DOHH2 (cell line): ENCODE results near the gene GAB2.

Source experiments
- H3F3A ChIP-seq: fragments of 200-600 bp; sonication (generic), shearing (Covaris generic); 2 replicates; pipeline ENCODE4 v1.6.0; 2016; ENCODE audit warnings: antibody characterized with exemption, mild to moderate bottlenecking; ENCODE audit not compliant: control insufficient read depth, insufficient read depth
- H3K27ac ChIP-seq: fragments of 200-600 bp; sonication (generic); 2 replicates; pipeline ENCODE4 v1.5.1; 2014; ENCODE audit warnings: low read depth, mild to moderate bottlenecking, low read length, moderate library complexity
- H3K27me3 ChIP-seq: fragments of 200-600 bp; sonication (generic); 2 replicates; pipeline ENCODE4 v1.6.1; 2014; ENCODE audit warnings: mild to moderate bottlenecking, low read length, mixed read lengths; ENCODE audit not compliant: control insufficient read depth
- H3K36me3 ChIP-seq: fragments of 200-600 bp; sonication (generic); 2 replicates; pipeline ENCODE4 v1.6.1; 2014; ENCODE audit warnings: mild to moderate bottlenecking, low read length, moderate library complexity, mixed read lengths; ENCODE audit not compliant: control insufficient read depth
- H3K4me1 ChIP-seq: fragments of 200-600 bp; sonication (generic); 2 replicates; pipeline ENCODE4 v1.6.1; 2014; ENCODE audit warnings: mild to moderate bottlenecking, low read length, mixed read lengths; ENCODE audit not compliant: control insufficient read depth
- H3K4me2 ChIP-seq: fragments of 200-600 bp; sonication (generic); 2 replicates; pipeline ENCODE4 v1.6.0; 2014; ENCODE audit warnings: mild to moderate bottlenecking, low read length, moderate library complexity
- H3K4me3 ChIP-seq: fragments of 200-600 bp; sonication (generic); 2 replicates; pipeline ENCODE4 v1.5.1; 2014; ENCODE audit warnings: mild to moderate bottlenecking, low read length, mixed read lengths
- H3K79me2 ChIP-seq: fragments of 200-600 bp; sonication (generic); 2 replicates; pipeline ENCODE4 v1.6.1; 2014; ENCODE audit warnings: mild to moderate bottlenecking, low read length, mixed read lengths; ENCODE audit not compliant: control insufficient read depth
- H3K9me2 ChIP-seq: fragments of 200-600 bp; sonication (generic); replicated peaks from 2 replicates; pipeline ENCODE4 v1.6.1; 2014; ENCODE audit warnings: mild to moderate bottlenecking, low read length, mixed read lengths; ENCODE audit not compliant: control insufficient read depth
- H3K9me3 ChIP-seq: fragments of 200-600 bp; sonication (generic); 2 replicates; pipeline ENCODE4 v1.6.1; 2014; ENCODE audit warnings: antibody characterized with exemption, low read length, mixed read lengths; ENCODE audit not compliant: control insufficient read depth, insufficient read depth
- H4K20me1 ChIP-seq: fragments of 200-600 bp; sonication (generic); 2 replicates; pipeline ENCODE4 v1.6.0; 2014; ENCODE audit warnings: low read depth, mild to moderate bottlenecking, antibody characterized with exemption, low read length, moderate library complexity; ENCODE audit not compliant: control insufficient read depth, insufficient read depth
- EZH2phosphoT487 ChIP-seq: fragments of 200-600 bp; sonication (generic); IDR thresholded peaks from 2 replicates; pipeline ENCODE4 v1.6.1; 2017; ENCODE audit warnings: borderline replicate concordance, mild to moderate bottlenecking, antibody characterized with exemption, low read length, moderate library complexity, mixed read lengths
- TF ChIP-seq, protein P1 (sequence below): fragments of 200-600 bp; sonication (generic); IDR thresholded peaks from one replicate; pipeline ENCODE4 v1.5.1; 2014; ENCODE audit warnings: antibody characterized with exemption, mild to moderate bottlenecking, low read depth, low read length; ENCODE audit not compliant: poor library complexity, severe bottlenecking

GAB2 gene

DNA sequence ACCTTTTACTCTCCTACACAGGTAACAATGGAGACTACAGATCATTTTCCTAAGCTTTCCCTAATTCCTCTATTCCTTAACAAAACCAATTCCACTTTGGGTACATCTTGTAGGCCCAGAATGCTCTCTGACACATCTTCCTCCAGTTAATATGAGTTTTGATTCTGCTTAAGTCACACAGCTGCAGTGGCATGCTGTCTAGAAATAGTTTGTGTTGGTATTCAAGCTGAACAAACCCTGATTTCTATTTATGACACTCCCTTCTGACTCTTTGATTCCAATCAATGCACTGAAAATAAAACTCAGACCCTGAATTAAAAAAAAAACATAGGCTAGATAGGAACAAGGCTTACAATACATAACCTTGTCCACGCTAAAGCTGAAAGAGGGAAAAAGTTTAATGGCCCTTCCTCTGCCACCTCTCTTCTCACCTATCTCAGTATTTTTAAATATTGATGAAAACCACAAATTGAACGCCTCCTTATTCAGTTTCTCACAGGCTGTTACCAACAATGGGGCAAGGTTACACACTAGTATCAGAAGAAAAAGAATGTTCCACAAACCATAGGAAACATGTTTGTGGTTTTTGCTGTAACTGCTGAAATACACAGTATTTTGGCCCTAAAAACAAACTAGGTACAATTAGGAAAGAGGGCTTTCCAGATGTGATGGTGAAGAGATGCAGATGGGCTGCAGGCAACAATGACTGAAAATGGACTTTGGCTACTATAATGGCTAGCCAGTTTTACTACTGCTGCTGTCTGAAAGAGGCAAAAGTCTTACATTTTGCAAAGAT lies 35.7 kb upstream of the GAB2 start:
- Histone ChIP-seq H3K27ac (no peak overlapping the region), H3K4me2 (no peak overlapping the region), H3F3A (no peaks in the 10 kb centered on the region)

DNA sequence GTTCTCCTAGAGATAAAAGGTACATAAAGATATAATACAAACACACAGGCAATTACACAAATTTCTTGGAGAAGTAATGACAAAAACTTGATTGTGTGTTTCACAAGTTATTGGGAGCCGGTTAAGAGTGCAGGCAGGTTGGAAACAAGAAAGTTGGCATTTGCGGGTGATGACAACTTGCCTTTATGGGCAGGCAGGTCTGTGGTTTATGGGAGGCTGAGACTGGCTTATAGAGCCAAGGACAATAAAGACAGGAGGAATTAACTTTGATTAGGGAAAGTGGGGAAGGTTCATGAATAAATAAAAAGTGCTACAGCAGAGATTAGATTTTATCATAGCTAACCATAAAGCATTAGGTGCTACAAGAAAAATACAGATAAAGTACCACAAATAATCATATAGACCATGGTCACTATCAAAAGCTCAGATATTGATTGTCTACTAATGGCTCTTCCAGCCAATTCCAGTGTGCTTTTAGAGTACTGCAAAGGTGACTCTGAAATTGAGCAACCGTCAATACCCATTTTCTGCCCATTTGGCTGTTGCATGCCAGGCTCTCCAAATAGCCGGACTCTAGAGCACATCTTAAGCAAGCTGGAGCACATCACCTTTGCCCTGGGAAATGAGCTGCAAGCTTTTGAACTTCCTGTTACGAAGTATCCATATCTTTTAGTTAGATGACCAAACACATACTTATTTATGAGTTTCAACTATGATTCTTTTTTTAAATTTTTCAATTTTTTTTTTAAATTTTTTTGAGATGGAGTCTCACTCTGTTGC lies 33.9 kb upstream of the GAB2 start:
- Histone ChIP-seq H3K36me3 (peaks cover under 1% of the 10 kb centered on the region; the same call in 1 of the 2 replicates), H3K4me2 (no peak overlapping the region), H3K27ac (no peak overlapping the region), H3K4me1 (no peaks in the 10 kb centered on the region), H3K79me2 (no peaks in the 10 kb centered on the region), H3K4me3 (no peak overlapping the region), H3F3A (no peaks in the 10 kb centered on the region), H3K27me3 (no peaks in the 10 kb centered on the region), H3K9me3 (no peaks in the 10 kb centered on the region), H3K9me2 (no peaks in the 10 kb centered on the region), H4K20me1 (no peaks in the 10 kb centered on the region)
- no peak for TF ChIP-seq EZH2phosphoT487
- TF ChIP-seq, protein P1, sequence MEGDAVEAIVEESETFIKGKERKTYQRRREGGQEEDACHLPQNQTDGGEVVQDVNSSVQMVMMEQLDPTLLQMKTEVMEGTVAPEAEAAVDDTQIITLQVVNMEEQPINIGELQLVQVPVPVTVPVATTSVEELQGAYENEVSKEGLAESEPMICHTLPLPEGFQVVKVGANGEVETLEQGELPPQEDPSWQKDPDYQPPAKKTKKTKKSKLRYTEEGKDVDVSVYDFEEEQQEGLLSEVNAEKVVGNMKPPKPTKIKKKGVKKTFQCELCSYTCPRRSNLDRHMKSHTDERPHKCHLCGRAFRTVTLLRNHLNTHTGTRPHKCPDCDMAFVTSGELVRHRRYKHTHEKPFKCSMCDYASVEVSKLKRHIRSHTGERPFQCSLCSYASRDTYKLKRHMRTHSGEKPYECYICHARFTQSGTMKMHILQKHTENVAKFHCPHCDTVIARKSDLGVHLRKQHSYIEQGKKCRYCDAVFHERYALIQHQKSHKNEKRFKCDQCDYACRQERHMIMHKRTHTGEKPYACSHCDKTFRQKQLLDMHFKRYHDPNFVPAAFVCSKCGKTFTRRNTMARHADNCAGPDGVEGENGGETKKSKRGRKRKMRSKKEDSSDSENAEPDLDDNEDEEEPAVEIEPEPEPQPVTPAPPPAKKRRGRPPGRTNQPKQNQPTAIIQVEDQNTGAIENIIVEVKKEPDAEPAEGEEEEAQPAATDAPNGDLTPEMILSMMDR = no peak

More for the DNA sequence above, 35.7 kb upstream of the GAB2 start:
- TF ChIP-seq, protein P1 = no peak
- TF ChIP-seq EZH2phosphoT487 = no peak
- Histone ChIP-seq H3K4me3 (no peak overlapping the region), H3K9me2 (no peaks in the 10 kb centered on the region), H3K27me3 (no peaks in the 10 kb centered on the region), H3K36me3 (peaks cover 14% of the 10 kb centered on the region; the same call in 1 of the 2 replicates), H3K79me2 (no peaks in the 10 kb centered on the region), H3K4me1 (no peaks in the 10 kb centered on the region), H4K20me1 (no peaks in the 10 kb centered on the region), H3K9me3 (no peaks in the 10 kb centered on the region)

DNA sequence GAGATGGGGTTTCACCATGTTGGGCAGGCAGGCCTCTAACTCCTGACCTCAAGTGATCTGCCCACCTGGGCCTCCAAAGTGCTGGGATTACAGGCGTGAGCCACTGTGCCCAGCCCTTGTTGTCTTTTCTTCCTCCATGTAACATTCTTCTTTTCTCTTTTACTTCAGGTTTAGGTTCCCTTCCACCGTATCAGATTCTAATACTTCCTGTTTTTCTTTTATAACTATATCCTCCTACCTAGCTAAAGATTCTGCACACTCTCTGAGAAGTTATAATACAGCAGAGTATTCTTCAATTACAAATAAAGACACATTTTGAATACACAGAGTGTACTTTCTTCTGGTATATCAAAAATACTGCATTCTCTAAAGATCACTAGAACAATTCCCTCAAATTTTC lies 33.2 kb upstream of the GAB2 start:
- Histone ChIP-seq H3F3A (no peaks in the 10 kb centered on the region), H3K79me2 (no peaks in the 10 kb centered on the region), H3K36me3 (no peaks in the 10 kb centered on the region), H3K27me3 (no peaks in the 10 kb centered on the region), H3K9me2 (no peaks in the 10 kb centered on the region), H3K9me3 (no peaks in the 10 kb centered on the region), H3K4me1 (no peaks in the 10 kb centered on the region), H3K4me3 (no peak overlapping the region), H4K20me1 (no peaks in the 10 kb centered on the region), H3K27ac (no peak overlapping the region), H3K4me2 (no peak overlapping the region)
- no peak for TF ChIP-seq EZH2phosphoT487
- TF ChIP-seq, protein P1 = no peak
